ENCODE measurements around the gene TSHZ2.
A peak's percentile ranks its signal among the peaks of the same experiment; 100 is the strongest.

Gene TSHZ2

GRCh38 chr20:53214392-53214791 lies 242.2 kb downstream of the TSHZ2 start:
- DNase-seq, result no peak
- H3K79me1 ChIP-seq (replicated peaks; ENCODE audit: low read length, poor library complexity, severe bottlenecking), result no peaks in the 10 kb centered on the region
- no peak overlapping the region for H2BK15ac ChIP-seq (ENCODE audit: low read depth, poor library complexity, severe bottlenecking)
- no peaks in the 10 kb centered on the region for H3K4me1 ChIP-seq (ENCODE audit: control insufficient read depth, insufficient read depth, low read depth, low read length)
- H3K4me3 ChIP-seq (ENCODE audit: insufficient read depth in 1 of 2, low read depth in 1 of 2, low read length in 2 of 2), result no peak overlapping the region
- no peak overlapping the region for H4K8ac ChIP-seq (ENCODE audit: low read length)
- no peaks in the 10 kb centered on the region for H3K9me3 ChIP-seq (ENCODE audit: control insufficient read depth, low read length)
- no peak overlapping the region for H3K4ac ChIP-seq (ENCODE audit: low read depth in 1 of 2, low read length in 2 of 2)
- H3K14ac ChIP-seq (ENCODE audit: low read length in 2 of 2), result no peak overlapping the region
- H2BK120ac ChIP-seq (ENCODE audit: low read depth, low read length), result no peak overlapping the region
- H2BK12ac ChIP-seq (ENCODE audit: low read length in 2 of 2), result no peak overlapping the region
- H3K27me3 ChIP-seq (ENCODE audit: control insufficient read depth in 1 of 2, insufficient read depth in 1 of 2, low read length in 2 of 2), result no peaks in the 10 kb centered on the region
- H2BK5ac ChIP-seq (ENCODE audit: low read depth, low read length, poor library complexity, severe bottlenecking), result no peak overlapping the region
- no peak overlapping the region for H4K91ac ChIP-seq (ENCODE audit: low read length)
- H2AFZ ChIP-seq (ENCODE audit: low read depth, low read length), result no peak overlapping the region
- no peak overlapping the region for H2AK5ac ChIP-seq (ENCODE audit: low read length, severe bottlenecking)
- H3K18ac ChIP-seq (ENCODE audit: low read depth in 1 of 2, low read length in 2 of 2), result no peak overlapping the region
- no peaks in the 10 kb centered on the region for H3K36me3 ChIP-seq (ENCODE audit: control insufficient read depth in 1 of 2, insufficient read depth in 2 of 2, low read depth in 1 of 2, low read length in 2 of 2)
- H3K4me2 ChIP-seq (ENCODE audit: low read length, poor library complexity, severe bottlenecking), result no peak overlapping the region
- 94% methylated on average over 7 of the region's 7 CpGs for WGBS
- H3K27ac ChIP-seq (ENCODE audit: low read length, poor library complexity, severe bottlenecking), result no peak overlapping the region
- no peak overlapping the region for H3K9ac ChIP-seq (ENCODE audit: low read length)
- H3K23ac ChIP-seq (ENCODE audit: low read length in 2 of 2), result no peak overlapping the region

- peaks cover 4% of the 10 kb centered on the region for H3K9me3 ChIP-seq (ENCODE audit: control insufficient read depth, low read length)
- no peaks in the 10 kb centered on the region for H3K79me1 ChIP-seq (replicated peaks; ENCODE audit: low read length, poor library complexity, severe bottlenecking)
- WGBS, result 91% methylated on average over 3 of the region's 4 CpGs
- no peaks in the 10 kb centered on the region for H3K36me3 ChIP-seq (ENCODE audit: control insufficient read depth in 1 of 2, insufficient read depth in 2 of 2, low read depth in 1 of 2, low read length in 2 of 2)
- no peak overlapping the region for H3K4me2 ChIP-seq (ENCODE audit: low read length, poor library complexity, severe bottlenecking)
- no peak overlapping the region for H4K91ac ChIP-seq (ENCODE audit: low read length)
- H2AK5ac ChIP-seq (ENCODE audit: low read length, severe bottlenecking), result no peak overlapping the region
- no peak for DNase-seq
- H4K8ac ChIP-seq (ENCODE audit: low read length), result no peak overlapping the region
- no peaks in the 10 kb centered on the region for H3K27me3 ChIP-seq (ENCODE audit: control insufficient read depth in 1 of 2, insufficient read depth in 1 of 2, low read length in 2 of 2)
- H2BK15ac ChIP-seq (ENCODE audit: low read depth, poor library complexity, severe bottlenecking), result no peak overlapping the region
- peak overlapping the region in 1 of 2 experiments; percentile 34 for H3K18ac ChIP-seq (ENCODE audit: low read depth in 1 of 2, low read length in 2 of 2)
- no peak overlapping the region for H2BK5ac ChIP-seq (ENCODE audit: low read depth, low read length, poor library complexity, severe bottlenecking)
- no peak overlapping the region for H2BK12ac ChIP-seq (ENCODE audit: low read length in 2 of 2)
- no peak overlapping the region for H3K14ac ChIP-seq (ENCODE audit: low read length in 2 of 2)
- H2BK120ac ChIP-seq (ENCODE audit: low read depth, low read length), result no peak overlapping the region
- no peak overlapping the region for H3K9ac ChIP-seq (ENCODE audit: low read length)
- no peaks in the 10 kb centered on the region for H3K4me1 ChIP-seq (ENCODE audit: control insufficient read depth, insufficient read depth, low read depth, low read length)
- no peak overlapping the region for H3K4ac ChIP-seq (ENCODE audit: low read depth in 1 of 2, low read length in 2 of 2)
- H3K27ac ChIP-seq (ENCODE audit: low read length, poor library complexity, severe bottlenecking), result no peak overlapping the region
- no peak overlapping the region for H3K23ac ChIP-seq (ENCODE audit: low read length in 2 of 2)
- no peak overlapping the region for H3K4me3 ChIP-seq (ENCODE audit: insufficient read depth in 1 of 2, low read depth in 1 of 2, low read length in 2 of 2)
- H2AFZ ChIP-seq (ENCODE audit: low read depth, low read length), result no peak overlapping the region
Observed at GRCh38 chr20:53215166-53215565, 243.0 kb downstream of the TSHZ2 start.

- H3K36me3 ChIP-seq (ENCODE audit: control insufficient read depth in 1 of 2, insufficient read depth in 2 of 2, low read depth in 1 of 2, low read length in 2 of 2), result no peaks in the 10 kb centered on the region
- H3K9me3 ChIP-seq (ENCODE audit: control insufficient read depth, low read length), result peaks cover 5% of the 10 kb centered on the region
- no peaks in the 10 kb centered on the region for H3K27me3 ChIP-seq (ENCODE audit: control insufficient read depth in 1 of 2, insufficient read depth in 1 of 2, low read length in 2 of 2)
- no peaks in the 10 kb centered on the region for H3K79me1 ChIP-seq (replicated peaks; ENCODE audit: low read length, poor library complexity, severe bottlenecking)
- H2AFZ ChIP-seq (ENCODE audit: low read depth, low read length), result no peak overlapping the region
- H2BK5ac ChIP-seq (ENCODE audit: low read depth, low read length, poor library complexity, severe bottlenecking), result no peak overlapping the region
- no peak overlapping the region for H3K27ac ChIP-seq (ENCODE audit: low read length, poor library complexity, severe bottlenecking)
- peak overlapping the region; percentile 17 for H3K9ac ChIP-seq (ENCODE audit: low read length)
- no peak overlapping the region for H3K4ac ChIP-seq (ENCODE audit: low read depth in 1 of 2, low read length in 2 of 2)
- H2BK120ac ChIP-seq (ENCODE audit: low read depth, low read length), result no peak overlapping the region
- H2AK5ac ChIP-seq (ENCODE audit: low read length, severe bottlenecking), result no peak overlapping the region
- no peak overlapping the region for H3K18ac ChIP-seq (ENCODE audit: low read depth in 1 of 2, low read length in 2 of 2)
- H3K4me1 ChIP-seq (ENCODE audit: control insufficient read depth, insufficient read depth, low read depth, low read length), result no peaks in the 10 kb centered on the region
- no peak overlapping the region for H4K91ac ChIP-seq (ENCODE audit: low read length)
- no peak overlapping the region for H3K14ac ChIP-seq (ENCODE audit: low read length in 2 of 2)
- DNase-seq, result no peak
- 99% methylated on average over 2 of the region's 2 CpGs for WGBS
- no peak overlapping the region for H3K4me2 ChIP-seq (ENCODE audit: low read length, poor library complexity, severe bottlenecking)
- H2BK12ac ChIP-seq (ENCODE audit: low read length in 2 of 2), result no peak overlapping the region
- H3K4me3 ChIP-seq (ENCODE audit: insufficient read depth in 1 of 2, low read depth in 1 of 2, low read length in 2 of 2), result peak overlapping the region in 1 of 2 experiments; percentile 20
- H2BK15ac ChIP-seq (ENCODE audit: low read depth, poor library complexity, severe bottlenecking), result no peak overlapping the region
- no peak overlapping the region for H4K8ac ChIP-seq (ENCODE audit: low read length)
- H3K23ac ChIP-seq (ENCODE audit: low read length in 2 of 2), result no peak overlapping the region
Observed at GRCh38 chr20:53216478-53216855, 244.3 kb downstream of the TSHZ2 start.

GRCh38 chr20:53216856-53217576 lies 244.9 kb downstream of the TSHZ2 start:
- peak overlapping the region in 1 of 2 experiments; percentile 6 for H2BK12ac ChIP-seq (ENCODE audit: low read length in 2 of 2)
- no peaks in the 10 kb centered on the region for H3K27me3 ChIP-seq (ENCODE audit: control insufficient read depth in 1 of 2, insufficient read depth in 1 of 2, low read length in 2 of 2)
- no peak overlapping the region for H4K91ac ChIP-seq (ENCODE audit: low read length)
- H3K23ac ChIP-seq (ENCODE audit: low read length in 2 of 2), result no peak overlapping the region
- no peak overlapping the region for H3K18ac ChIP-seq (ENCODE audit: low read depth in 1 of 2, low read length in 2 of 2)
- no peaks in the 10 kb centered on the region for H3K4me1 ChIP-seq (ENCODE audit: control insufficient read depth, insufficient read depth, low read depth, low read length)
- no peak overlapping the region for H3K14ac ChIP-seq (ENCODE audit: low read length in 2 of 2)
- no peak overlapping the region for H3K27ac ChIP-seq (ENCODE audit: low read length, poor library complexity, severe bottlenecking)
- H3K4ac ChIP-seq (ENCODE audit: low read depth in 1 of 2, low read length in 2 of 2), result no peak overlapping the region
- H3K4me2 ChIP-seq (ENCODE audit: low read length, poor library complexity, severe bottlenecking), result no peak overlapping the region
- H2BK120ac ChIP-seq (ENCODE audit: low read depth, low read length), result no peak overlapping the region
- H2AK5ac ChIP-seq (ENCODE audit: low read length, severe bottlenecking), result no peak overlapping the region
- peak; percentile 28 for DNase-seq
- peak overlapping the region; percentile 17 for H3K9ac ChIP-seq (ENCODE audit: low read length)
- H3K4me3 ChIP-seq (ENCODE audit: insufficient read depth in 1 of 2, low read depth in 1 of 2, low read length in 2 of 2), result peak overlapping the region in 1 of 2 experiments; percentile 20
- H2BK5ac ChIP-seq (ENCODE audit: low read depth, low read length, poor library complexity, severe bottlenecking), result no peak overlapping the region
- WGBS, result 29% methylated on average over 32 of the region's 32 CpGs
- no peak overlapping the region for H2AFZ ChIP-seq (ENCODE audit: low read depth, low read length)
- H2BK15ac ChIP-seq (ENCODE audit: low read depth, poor library complexity, severe bottlenecking), result no peak overlapping the region
- H3K36me3 ChIP-seq (ENCODE audit: control insufficient read depth in 1 of 2, insufficient read depth in 2 of 2, low read depth in 1 of 2, low read length in 2 of 2), result no peaks in the 10 kb centered on the region
- H4K8ac ChIP-seq (ENCODE audit: low read length), result no peak overlapping the region
- H3K79me1 ChIP-seq (replicated peaks; ENCODE audit: low read length, poor library complexity, severe bottlenecking), result no peaks in the 10 kb centered on the region
- H3K9me3 ChIP-seq (ENCODE audit: control insufficient read depth, low read length), result peaks cover 5% of the 10 kb centered on the region

Measured in mesenchymal stem cell (in vitro differentiated cells and primary cell).